ENCODE measurements around the gene BCR. TPM values are rescaled to one million over a fixed set of nuclear protein-coding genes. Genes with fewer than 3 reads are reported as not detected.
A peak's percentile ranks its signal among the peaks of the same experiment; 100 is the strongest.

Gene BCR
- total RNA-seq, 1 experiment from 2014 or later = 14.6 TPM

DNA sequence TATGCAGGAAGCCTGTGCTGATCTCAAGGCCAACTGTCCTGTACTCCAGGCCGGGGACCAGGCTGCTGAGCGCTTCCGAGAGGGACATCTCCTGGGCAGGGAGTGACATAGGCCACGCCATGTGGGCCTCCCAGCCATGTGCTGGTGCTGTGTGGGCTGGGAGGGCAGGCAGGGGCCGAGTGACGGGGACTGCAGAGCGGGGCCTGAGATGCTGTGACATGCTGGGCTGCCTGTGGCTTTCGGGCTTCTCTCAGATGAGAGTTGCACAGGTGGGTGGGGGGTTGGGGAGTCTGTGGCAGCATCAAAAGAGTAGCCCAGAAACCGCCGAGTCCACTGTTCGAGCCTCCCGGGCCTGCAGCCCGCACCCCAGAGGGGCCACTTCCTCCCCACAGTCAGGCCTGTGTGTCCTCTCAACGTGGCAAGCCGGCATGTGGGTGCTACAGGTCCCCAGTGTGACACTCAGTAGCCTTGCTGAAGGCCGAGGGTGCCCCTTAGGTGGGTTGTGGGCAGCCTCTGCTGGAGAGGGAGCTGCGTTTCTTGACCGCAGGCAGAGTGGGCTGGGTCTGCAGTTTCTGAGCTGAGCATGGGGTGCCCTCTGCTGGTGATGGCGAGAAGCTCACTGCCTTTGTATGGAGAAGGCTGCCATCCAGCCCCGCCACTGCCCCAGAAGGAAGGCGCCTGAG, 101.2 kb downstream of the BCR start:
- in situ Hi-C loops (cut with HindIII; ENCODE audit: low pct_unique_long_range_greater_than_20kb, low sequenced_read_pairs) = no loop called here
- peak; percentile 81 for DNase-seq (ENCODE audit: low read depth, low spot score)

DNA sequence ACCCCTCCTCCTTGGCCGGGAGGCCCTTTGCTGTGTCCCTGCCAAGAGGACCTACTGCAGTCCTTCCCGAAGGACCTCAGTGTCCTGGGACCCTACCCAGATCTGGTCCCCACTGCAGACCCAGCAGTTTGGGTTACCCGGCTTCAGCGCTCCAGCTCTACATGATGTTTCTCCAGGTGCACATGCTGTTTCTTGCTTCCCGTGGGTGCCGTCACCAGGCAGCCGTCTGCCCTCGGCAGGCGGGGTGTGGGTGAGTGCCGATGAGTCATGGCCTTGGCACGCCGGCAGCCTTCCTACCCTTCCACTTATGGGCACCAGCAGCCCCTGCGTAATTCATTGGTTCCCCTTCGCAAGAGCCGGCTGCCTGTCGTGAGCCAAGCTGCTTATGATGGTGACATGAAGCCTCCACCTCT, 101.8 kb downstream of the BCR start:
- in situ Hi-C loops (cut with HindIII; ENCODE audit: low pct_unique_long_range_greater_than_20kb, low sequenced_read_pairs) = no loop called here
- peak; percentile 8 for DNase-seq (ENCODE audit: low read depth, low spot score)

DNA sequence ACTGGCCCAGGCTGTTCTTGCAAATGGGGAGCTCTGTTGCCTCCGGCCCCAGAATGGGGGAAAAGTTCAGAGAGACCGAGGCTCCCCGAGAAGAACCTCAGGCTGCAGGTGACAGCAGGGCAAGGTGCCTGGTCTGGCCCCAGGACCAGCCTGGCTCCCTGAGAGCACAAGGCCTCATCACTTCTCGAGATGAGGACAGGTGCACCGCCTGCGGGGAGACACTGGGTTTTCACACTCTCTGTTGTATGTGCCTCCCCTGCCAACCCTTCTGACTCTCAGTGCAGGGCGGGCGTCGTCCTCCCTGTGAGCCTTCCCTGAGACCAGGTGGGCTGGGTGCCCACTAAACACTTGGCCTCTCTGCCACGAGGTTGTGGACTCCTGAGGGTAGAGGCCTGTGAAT, 102.2 kb downstream of the BCR start:
- in situ Hi-C loops (cut with HindIII; ENCODE audit: low pct_unique_long_range_greater_than_20kb, low sequenced_read_pairs) = no loop called here
- DNase-seq (ENCODE audit: low read depth, low spot score) = no peak

DNA sequence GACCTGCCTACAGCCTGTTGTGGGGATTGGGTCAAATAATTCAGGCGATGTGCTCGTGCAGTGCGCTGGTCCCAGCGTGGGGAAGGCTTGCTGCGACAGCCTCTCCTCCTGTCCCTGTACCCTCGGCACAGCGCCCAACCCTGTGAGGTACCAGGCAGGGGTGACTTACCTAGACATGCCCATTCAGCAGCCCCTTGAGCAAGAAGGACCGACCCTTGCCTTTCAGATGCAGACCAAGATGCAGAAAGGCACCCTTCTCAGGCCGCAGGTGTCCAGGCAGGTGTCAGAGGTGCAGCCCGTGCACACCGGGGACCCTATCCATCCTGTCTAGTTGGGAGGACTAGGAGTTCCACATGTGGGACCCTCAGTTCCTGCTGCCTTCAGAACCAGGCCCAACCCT, 102.7 kb downstream of the BCR start:
- in situ Hi-C loops (cut with HindIII; ENCODE audit: low pct_unique_long_range_greater_than_20kb, low sequenced_read_pairs) = no loop called here
- DNase-seq (ENCODE audit: low read depth, low spot score) = no peak

DNA sequence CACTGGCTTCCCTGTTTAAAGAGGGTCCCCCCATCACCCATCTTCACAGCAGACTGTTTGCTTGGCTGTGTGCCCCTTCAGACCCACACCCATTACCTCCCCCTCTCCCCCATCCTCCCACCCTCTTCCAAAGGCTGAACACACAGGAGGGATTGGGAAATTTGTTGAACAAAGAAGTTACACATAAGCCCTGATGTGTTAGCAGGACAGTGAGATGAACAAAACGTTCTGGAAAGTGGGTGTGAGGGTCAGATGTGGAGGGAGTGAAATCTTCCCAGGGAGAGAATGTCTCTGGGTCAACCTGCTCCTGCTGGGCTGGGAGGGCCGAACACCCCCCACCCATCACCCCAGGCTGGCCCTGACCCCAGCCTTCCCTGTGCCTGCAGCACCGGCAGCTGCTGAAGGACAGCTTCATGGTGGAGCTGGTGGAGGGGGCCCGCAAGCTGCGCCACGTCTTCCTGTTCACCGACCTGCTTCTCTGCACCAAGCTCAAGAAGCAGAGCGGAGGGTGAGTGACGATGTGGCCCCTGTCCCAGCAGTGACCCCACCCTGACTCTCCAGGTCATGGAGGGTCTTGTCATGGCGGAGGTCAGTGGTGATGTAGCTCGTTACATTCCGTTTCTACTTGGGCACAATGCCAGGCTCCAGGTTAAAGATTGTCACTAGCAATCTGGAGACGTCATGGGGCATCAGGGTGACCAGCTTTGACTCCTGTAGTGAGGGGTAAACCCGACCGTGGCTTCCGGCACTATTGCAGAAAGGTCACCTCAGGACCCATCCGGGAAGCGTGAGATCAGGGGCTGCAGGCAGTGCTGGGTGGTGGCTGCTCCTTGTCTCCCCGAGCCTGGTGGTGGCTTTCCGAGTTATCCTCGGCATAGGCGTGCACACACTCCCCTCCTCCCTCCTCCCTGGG, 103.5 kb downstream of the BCR start:
- in situ Hi-C loops (cut with HindIII; ENCODE audit: low pct_unique_long_range_greater_than_20kb, low sequenced_read_pairs) = no loop called here
- DNase-seq (ENCODE audit: low read depth, low spot score) = peak; percentile 46

DNA sequence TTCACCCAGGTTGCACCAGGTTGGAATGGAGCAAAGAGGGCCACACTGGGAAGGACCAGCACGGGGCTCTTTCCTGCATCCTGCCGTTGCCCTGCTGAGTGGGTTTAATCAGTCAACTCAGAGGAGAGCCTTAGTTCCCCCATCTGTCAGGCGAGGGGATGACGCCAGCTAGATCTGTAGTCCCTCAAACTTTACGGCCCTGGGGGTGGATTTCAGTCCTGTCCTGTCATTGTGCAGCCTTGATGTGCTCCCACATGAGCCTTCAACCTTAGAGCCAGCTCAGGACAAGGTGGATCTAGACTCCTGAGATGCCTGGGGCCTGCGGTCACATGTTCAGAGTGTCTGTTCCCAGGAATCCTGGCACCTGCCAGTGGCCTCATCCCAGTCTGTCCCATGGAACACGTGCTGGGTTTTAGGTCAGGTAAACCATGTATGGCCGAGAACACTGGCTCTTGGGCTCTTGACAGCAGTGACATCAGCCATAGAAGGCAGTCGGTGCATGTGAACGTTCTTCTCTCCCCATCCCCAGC, 104.3 kb downstream of the BCR start:
- no peak for DNase-seq (ENCODE audit: low read depth, low spot score)
- in situ Hi-C loops (cut with HindIII; ENCODE audit: low pct_unique_long_range_greater_than_20kb, low sequenced_read_pairs) = no loop called here

DNA sequence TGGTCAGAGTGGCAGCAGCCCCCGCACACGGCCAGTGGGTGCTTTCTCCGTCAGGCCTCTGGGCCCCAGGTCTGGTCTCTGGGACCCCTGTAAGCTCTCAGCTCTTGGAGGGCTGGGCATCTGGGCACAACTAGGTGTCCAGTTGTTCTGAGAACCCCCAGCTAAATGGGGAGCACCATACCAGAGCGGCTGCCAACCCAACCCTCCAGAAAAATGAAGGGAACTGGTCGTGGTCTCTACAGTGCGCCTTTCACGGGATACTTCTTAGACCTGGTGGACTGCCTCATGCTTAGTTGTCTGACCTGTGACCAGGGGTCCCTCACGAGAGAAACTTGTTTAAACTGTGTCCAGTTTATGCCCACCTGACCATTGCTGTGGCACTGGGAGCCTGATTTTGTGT, 104.9 kb downstream of the BCR start:
- in situ Hi-C loops (cut with HindIII; ENCODE audit: low pct_unique_long_range_greater_than_20kb, low sequenced_read_pairs) = no loop called here
- no peak for DNase-seq (ENCODE audit: low read depth, low spot score)

DNA sequence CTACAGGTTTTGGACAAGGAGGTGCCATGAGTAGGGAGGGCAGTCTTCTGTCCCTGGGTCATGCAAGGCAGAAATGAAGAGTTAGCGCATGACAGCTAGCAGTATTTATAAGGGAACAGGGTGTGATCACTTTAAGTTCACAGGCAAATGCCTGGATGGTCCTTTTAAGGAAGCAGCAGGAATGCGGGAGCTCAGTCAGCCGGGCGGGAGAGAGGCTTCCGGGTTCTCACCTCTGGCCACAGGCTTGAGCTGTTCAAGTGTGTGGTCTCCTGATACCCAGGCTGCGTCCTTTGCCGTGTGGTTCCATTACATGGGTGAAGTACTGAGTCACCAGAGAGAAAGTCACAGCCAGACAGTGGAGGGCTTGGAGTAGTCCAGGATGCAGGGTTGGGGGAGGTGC, 105.4 kb downstream of the BCR start:
- no peak for DNase-seq (ENCODE audit: low read depth, low spot score)
- in situ Hi-C loops (cut with HindIII; ENCODE audit: low pct_unique_long_range_greater_than_20kb, low sequenced_read_pairs) = no loop called here

DNA sequence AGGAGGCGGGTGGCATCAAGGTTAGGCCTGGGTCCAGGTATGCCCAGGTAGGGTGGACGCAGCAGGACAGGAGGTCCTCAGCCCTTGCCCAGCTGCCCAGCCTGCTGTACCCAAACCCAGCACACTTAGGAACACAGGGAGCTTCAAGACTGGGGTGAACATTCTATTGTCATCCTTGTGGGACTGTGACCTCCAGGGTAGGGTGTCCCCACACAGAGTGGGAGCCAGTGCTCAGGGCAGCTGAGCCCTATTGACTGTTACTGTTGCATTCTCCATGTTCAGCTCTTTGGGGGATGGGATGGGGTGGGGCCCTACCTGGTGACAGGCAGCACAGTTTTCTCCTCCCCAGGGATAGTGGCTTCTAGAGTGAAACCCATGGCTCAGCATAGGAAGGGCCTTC, 106.0 kb downstream of the BCR start:
- DNase-seq (ENCODE audit: low read depth, low spot score) = no peak
- in situ Hi-C loops (cut with HindIII; ENCODE audit: low pct_unique_long_range_greater_than_20kb, low sequenced_read_pairs) = no loop called here

DNA sequence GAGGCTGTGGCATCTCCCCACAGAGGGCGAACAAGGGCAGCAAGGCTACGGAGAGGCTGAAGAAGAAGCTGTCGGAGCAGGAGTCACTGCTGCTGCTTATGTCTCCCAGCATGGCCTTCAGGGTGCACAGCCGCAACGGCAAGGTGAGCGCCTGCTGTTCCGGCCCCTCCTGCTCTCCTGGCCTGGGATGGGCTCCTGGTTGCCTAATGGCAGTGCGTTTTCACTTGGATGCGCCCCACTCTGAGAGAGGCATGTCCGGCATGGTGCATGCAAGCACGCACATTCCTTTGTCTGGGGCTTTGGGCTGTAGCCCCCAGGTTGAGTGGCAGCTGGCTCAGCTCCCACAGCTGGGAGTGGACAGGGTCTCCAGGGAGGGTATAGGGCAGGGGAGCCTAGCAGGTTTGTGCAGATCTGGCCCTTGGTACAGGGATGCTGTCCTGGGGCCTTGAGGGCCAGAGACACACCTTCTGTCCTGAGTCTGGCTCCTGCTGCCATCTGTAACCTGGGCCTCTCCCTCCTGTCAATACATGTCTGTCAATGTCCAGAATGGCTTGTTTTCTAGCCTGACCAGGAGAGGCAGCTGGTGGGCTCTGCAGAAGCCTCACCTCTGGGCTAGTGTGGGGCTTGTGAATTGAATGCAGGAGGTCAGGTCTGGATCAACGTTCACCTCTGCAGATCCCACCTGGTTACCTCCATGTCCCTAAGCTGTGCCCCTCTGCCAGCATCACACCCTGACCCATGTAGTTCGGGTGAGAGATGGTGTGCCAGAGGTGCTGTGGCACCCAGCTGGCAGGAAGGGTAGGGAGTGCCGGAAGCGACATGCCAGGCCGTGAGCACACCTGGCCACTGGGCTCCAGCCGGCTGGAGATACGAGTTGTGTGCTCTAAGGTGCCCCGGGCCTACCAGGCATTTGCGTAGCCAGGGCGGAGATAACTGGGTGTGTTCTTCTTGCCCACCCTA, 107.1 kb downstream of the BCR start:
- in situ Hi-C loops (cut with HindIII; ENCODE audit: low pct_unique_long_range_greater_than_20kb, low sequenced_read_pairs) = no loop called here
- no peak for DNase-seq (ENCODE audit: low read depth, low spot score)

DNA sequence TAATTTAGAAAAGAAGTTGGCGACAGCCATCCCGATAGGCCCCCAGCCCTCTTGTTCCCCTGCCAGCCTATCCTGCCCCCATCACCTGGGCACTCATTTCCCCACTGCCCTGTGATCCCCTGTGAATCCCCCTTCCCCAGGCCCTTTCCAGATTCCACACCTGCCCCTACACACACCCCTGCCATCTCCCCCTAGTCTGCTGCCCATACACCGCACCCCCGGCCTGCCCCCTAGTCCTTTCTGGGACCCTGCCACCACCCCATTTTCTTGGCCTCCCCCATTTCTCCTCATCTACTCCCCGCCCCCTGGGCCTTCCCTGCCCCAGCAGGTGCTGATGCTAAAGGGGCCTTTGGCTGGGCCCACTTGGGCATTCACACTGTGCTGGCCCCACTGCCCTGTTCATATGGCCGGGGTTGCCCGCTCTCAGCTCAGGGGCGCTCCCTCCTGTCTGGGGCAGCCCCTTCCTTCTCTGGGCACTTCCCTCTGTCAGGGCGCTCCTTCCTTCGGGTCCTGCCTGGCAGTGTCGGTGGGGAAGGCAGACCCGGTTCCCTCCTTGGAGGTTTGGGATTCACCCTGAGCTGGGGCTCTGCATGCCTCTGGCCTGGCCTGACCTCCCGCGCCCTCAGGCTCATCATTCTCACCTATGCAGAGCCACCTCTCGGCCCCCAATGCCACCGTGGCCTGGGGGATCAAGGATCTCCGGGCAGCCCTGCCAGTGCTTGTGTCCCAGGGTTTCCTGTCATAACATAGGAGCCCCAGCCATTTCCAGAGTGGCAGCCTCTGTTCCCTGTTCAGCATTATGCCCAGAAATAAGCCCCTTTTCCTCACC, 108.2 kb downstream of the BCR start:
- DNase-seq (ENCODE audit: low read depth, low spot score) = no peak
- in situ Hi-C loops (cut with HindIII; ENCODE audit: low pct_unique_long_range_greater_than_20kb, low sequenced_read_pairs) = no loop called here

DNA sequence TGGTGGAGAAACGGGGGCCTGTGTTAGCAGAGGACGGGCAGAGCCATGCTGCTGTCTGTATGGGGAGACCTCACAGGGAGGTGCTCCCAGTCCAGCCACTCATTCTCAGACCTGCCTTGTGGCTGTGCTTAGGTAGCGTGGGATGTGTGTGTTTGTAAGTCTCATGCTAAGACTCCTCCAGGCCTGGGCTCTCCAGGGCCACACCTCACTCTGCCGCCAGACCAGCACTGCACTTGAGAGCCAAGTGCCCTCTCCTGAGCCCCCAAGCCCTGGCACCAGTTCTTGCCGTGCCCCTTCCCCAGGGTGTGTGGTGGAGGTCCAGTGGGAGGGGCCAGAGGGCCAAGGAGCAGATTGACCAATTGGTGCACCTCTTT, 108.8 kb downstream of the BCR start:
- in situ Hi-C loops (cut with HindIII; ENCODE audit: low pct_unique_long_range_greater_than_20kb, low sequenced_read_pairs) = no loop called here
- DNase-seq (ENCODE audit: low read depth, low spot score) = no peak

DNA sequence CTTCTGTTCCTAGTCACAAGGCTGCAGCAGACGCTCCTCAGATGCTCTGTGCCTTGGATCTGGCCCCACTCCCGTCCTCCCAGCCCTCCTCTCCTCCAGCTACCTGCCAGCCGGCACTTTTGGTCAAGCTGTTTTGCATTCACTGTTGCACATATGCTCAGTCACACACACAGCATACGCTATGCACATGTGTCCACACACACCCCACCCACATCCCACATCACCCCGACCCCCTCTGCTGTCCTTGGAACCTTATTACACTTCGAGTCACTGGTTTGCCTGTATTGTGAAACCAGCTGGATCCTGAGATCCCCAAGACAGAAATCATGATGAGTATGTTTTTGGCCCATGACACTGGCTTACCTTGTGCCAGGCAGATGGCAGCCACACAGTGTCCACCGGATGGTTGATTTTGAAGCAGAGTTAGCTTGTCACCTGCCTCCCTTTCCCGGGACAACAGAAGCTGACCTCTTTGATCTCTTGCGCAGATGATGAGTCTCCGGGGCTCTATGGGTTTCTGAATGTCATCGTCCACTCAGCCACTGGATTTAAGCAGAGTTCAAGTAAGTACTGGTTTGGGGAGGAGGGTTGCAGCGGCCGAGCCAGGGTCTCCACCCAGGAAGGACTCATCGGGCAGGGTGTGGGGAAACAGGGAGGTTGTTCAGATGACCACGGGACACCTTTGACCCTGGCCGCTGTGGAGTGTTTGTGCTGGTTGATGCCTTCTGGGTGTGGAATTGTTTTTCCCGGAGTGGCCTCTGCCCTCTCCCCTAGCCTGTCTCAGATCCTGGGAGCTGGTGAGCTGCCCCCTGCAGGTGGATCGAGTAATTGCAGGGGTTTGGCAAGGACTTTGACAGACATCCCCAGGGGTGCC, 109.8 kb downstream of the BCR start:
- peak; percentile 70 for DNase-seq (ENCODE audit: low read depth, low spot score)
- in situ Hi-C loops (cut with HindIII; ENCODE audit: low pct_unique_long_range_greater_than_20kb, low sequenced_read_pairs) = no loop called here

DNA sequence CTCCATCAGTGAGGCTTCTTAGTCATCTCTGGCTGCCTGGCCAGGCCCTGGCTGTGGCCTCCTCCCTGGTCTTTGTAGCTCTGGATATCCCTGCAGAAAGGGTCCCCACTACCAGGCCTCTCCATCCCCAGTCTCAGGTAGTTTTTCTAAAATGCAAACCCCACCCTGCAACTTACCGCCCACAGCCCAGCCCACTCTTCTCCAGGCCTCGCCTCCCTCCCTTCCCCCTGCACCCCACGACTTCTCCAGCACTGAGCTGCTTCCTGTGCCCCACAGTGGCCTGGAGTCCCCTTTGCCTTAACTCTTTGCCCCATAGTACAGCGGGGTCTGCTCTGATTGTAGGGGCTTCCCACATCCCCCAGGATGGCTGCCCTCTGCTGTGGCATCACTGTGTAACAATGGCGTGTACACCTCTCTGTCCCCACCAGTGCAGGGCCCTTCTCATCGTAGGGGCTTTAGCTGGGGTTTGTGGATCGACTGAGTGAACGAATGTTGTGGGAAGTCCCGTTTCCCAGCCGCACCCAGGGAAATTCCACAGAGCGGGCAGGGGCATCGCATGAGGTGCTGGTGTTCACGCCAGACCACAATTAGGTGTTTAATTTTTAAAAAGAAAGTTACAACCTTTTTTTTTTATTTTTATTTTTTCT, 111.6 kb downstream of the BCR start:
- in situ Hi-C loops (cut with HindIII; ENCODE audit: low pct_unique_long_range_greater_than_20kb, low sequenced_read_pairs) = no loop called here
- no peak for DNase-seq (ENCODE audit: low read depth, low spot score)

DNA sequence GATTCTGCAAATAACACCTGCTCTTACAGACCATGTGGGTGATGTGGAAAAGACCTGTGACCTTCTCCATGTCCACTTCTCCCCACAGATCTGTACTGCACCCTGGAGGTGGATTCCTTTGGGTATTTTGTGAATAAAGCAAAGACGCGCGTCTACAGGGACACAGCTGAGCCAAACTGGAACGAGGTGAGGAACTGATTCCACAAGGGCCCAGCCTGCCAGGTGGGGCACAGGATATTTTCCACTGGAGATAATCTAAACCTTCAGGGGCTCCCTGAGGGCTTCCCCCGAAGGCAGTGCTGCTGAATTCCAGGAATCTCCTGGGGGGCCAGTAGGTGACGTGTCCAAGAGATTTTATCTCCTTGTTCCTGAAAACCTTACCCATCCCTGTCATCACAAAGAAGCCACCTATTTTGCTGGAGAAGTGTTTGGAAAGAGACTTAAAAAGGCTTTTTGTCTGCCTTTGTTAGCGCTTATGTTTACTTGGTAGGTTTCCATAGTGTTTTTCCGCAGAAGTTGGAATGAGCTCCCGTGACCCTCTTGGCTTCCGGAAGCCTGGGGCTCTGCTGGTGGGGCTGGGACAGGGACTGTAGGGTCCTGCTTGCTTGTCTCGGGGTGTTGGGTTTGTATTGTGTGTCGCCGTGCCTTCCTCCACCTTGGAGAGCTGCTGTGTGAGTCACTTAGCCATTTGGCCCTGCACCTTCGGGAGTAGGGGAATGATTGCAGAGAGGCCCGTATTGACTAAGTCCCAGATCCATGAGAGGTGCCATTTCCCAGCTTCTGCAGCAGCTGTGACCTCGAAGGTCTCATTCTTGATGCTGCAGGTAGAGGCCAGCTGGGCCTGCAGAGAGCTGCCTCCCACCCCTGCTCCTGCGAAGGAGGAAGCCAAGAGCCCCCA, 112.4 kb downstream of the BCR start:
- in situ Hi-C loops (cut with HindIII; ENCODE audit: low pct_unique_long_range_greater_than_20kb, low sequenced_read_pairs) = no loop called here
- DNase-seq (ENCODE audit: low read depth, low spot score) = no peak
